IPS-18c (cell line): ENCODE results near the gene CHRD.

Source experiments
- H3K4me3 ChIP-seq: 2 replicates; pipeline ENCODE4 v1.7.0; 2013; ENCODE audit warnings: low read depth, mild to moderate bottlenecking, low read length, moderate library complexity; ENCODE audit not compliant: insufficient read depth
- H3K9me3 ChIP-seq: one replicate; pipeline ENCODE4 v1.6.1; 2013; ENCODE audit warnings: mild to moderate bottlenecking, low read length, moderate library complexity; ENCODE audit not compliant: control insufficient read depth, insufficient read depth

Gene CHRD

DNA sequence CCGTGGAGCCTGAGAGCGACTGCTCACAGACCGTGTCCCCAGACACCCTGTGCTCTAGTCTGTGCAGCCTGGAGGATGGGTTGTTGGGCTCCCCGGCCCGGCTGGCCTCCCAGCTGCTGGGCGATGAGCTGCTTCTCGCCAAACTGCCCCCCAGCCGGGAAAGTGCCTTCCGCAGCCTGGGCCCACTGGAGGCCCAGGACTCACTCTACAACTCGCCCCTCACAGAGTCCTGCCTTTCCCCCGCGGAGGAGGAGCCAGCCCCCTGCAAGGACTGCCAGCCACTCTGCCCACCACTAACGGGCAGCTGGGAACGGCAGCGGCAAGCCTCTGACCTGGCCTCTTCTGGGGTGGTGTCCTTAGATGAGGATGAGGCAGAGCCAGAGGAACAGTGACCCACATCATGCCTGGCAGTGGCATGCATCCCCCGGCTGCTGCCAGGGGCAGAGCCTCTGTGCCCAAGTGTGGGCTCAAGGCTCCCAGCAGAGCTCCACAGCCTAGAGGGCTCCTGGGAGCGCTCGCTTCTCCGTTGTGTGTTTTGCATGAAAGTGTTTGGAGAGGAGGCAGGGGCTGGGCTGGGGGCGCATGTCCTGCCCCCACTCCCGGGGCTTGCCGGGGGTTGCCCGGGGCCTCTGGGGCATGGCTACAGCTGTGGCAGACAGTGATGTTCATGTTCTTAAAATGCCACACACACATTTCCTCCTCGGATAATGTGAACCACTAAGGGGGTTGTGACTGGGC is 35.1 kb upstream of the CHRD start:
- no peaks in the 10 kb centered on the region for H3K9me3 ChIP-seq

DNA sequence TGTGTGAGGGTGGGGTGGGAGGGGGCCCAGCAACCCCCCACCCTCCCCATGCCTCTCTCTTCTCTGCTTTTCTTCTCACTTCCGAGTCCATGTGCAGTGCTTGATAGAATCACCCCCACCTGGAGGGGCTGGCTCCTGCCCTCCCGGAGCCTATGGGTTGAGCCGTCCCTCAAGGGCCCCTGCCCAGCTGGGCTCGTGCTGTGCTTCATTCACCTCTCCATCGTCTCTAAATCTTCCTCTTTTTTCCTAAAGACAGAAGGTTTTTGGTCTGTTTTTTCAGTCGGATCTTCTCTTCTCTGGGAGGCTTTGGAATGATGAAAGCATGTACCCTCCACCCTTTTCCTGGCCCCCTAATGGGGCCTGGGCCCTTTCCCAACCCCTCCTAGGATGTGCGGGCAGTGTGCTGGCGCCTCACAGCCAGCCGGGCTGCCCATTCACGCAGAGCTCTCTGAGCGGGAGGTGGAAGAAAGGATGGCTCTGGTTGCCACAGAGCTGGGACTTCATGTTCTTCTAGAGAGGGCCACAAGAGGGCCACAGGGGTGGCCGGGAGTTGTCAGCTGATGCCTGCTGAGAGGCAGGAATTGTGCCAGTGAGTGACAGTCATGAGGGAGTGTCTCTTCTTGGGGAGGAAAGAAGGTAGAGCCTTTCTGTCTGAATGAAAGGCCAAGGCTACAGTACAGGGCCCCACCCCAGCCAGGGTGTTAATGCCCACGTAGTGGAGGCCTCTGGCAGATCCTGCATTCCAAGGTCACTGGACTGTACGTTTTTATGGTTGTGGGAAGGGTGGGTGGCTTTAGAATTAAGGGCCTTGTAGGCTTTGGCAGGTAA is 34.3 kb upstream of the CHRD start:
- H3K9me3 ChIP-seq, result no peaks in the 10 kb centered on the region
- H3K4me3 ChIP-seq, result no peak overlapping the region

More for the DNA sequence above, 35.1 kb upstream of the CHRD start:
- H3K4me3 ChIP-seq, result no peak overlapping the region; the same call in 1 of the 2 replicates

GRCh38 chr3:184346480-184347190 is 33.2 kb upstream of the CHRD start:
- H3K9me3 ChIP-seq, result no peaks in the 10 kb centered on the region

DNA sequence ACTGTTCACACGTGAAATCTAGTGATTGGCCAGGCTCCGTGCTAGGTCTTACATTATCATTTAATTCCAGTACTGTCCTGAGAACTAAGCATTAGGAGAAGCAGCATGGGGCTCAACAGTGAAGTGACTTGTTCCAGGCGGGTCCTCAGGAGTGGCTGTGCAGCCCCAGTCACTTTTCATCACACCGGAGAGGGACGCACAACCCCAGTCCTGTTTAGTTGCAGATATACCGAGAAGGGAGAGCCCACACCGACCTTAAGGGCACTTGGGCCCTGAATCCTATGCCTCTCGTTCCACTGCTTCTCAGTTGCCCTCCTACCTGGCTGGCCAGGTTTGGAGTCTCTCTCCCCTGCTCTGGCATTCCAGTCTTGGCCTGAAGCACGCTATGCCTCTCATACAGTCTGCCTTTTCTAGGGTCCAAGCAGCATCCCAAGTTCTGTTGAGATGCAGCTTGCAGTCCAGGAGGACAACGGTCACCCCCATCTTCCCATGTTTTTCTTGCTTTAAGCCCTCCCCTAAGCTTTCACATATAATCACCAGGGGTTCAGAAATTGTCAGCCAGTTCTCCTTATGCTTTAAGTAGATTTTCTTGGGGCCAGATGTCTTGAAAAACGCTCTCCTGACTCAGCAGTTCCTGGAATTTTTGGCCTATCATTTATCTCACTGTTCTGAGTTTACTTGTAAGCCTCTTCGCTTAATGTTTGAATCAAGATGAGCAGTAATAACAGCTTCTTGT is 32.4 kb upstream of the CHRD start:
- no peaks in the 10 kb centered on the region for H3K9me3 ChIP-seq
- H3K4me3 ChIP-seq, result no peak overlapping the region

More at GRCh38 chr3:184346480-184347190, 33.2 kb upstream of the CHRD start:
- H3K4me3 ChIP-seq, result no peak overlapping the region

DNA sequence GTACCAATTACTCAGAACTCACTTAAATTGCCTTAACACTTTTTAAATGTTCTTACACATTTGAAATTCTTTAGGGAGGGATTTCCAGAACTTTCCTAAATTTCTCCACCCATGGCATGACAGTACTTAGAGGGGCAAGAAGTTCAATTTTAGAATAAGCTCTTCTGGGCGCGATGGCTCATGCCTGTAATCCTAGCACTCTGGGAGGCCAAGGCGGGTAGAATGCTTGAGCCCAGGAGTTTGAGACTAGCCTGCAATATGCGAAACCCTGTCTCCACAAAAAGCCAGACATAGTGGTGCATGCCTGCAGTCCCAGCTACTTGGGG is 31.8 kb upstream of the CHRD start:
- no peaks in the 10 kb centered on the region for H3K9me3 ChIP-seq
- H3K4me3 ChIP-seq, result no peak overlapping the region

DNA sequence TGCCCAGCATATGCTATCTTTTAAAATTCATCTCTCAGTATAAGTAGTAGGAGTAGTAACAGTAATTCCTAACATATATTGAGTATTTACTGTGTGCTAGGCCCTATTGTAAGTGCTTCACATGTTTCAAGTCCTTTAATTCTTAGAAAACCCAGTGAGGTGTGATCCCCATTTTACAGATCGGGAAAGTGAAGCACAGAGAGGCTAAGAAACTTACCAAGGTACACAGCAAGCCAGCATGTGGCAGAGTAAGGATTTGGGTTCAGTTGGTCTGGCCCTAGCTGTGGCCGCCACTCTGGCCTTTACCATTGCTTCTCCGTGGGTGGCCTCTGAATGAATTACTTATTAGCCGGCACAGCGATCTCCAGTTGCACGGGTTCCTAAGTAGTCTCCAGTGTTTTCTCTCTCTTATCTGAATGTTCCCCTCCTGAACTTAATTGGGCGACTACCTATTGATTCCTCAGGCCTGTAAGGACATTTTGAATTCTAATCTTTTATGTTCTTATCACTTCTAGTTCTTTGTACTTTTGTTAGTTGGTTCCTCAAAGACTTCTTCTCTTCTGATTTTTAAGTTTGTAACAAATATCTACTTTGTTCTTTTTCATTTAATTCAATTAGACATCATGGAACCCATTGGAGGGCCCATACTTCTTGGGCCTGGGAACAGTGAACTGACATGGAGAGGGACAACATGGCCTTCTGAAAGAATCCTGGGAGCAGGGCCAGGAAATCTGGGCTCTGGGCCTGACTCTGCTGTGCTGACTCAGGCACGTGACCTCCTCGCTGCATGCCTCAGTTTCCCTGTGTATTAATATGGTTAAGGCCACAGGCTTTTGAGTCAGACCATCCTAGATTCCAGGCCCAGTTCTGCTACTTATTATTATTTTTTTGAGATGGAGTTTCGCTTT is 30.0 kb upstream of the CHRD start:
- no peak overlapping the region for H3K4me3 ChIP-seq
- H3K9me3 ChIP-seq, result no peaks in the 10 kb centered on the region

GRCh38 chr3:184350618-184351017 is 29.2 kb upstream of the CHRD start:
- H3K4me3 ChIP-seq, result no peak overlapping the region
- no peaks in the 10 kb centered on the region for H3K9me3 ChIP-seq

- Histone ChIP-seq H3K9me3 (no peaks in the 10 kb centered on the region), H3K4me3 (no peak overlapping the region)
These were observed 28.2 kb upstream of the CHRD start for GRCh38 chr3:184351511-184352148.

DNA sequence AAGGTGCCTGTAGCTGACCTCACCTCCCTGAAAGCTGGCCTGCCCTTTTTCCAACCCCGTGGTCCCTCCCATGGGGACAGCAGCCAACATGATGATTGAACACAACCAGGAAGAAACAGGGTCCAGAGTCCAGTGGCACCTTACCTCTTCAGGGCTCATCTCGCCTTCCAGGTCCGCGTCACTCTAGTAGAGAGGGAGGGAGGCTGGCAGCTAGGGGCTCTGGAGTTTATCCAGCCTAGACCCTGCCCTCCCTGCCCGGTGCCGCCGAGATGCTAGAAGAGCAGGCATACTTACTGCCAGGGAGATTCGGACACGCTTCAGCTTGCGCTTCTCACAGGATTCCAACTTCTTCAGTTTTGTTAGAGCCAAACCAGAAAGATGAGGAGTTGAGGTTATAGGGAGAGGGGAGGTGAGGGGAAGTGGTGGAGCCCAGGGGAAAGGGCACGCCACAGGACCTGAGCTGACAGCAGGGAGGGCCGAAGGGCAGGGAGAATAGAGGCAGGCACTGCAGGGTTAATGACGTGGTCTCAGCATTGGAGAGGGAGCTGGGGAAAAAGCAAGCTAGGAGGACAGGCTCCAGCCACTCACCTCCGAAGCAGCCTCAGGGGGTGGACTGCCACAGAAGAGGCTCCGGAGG is 27.6 kb upstream of the CHRD start:
- Histone ChIP-seq H3K4me3 (no peak overlapping the region), H3K9me3 (no peaks in the 10 kb centered on the region)

- no peak overlapping the region for H3K4me3 ChIP-seq
- H3K9me3 ChIP-seq, result no peaks in the 10 kb centered on the region
These were observed 26.8 kb upstream of the CHRD start for GRCh38 chr3:184352897-184353545.

DNA sequence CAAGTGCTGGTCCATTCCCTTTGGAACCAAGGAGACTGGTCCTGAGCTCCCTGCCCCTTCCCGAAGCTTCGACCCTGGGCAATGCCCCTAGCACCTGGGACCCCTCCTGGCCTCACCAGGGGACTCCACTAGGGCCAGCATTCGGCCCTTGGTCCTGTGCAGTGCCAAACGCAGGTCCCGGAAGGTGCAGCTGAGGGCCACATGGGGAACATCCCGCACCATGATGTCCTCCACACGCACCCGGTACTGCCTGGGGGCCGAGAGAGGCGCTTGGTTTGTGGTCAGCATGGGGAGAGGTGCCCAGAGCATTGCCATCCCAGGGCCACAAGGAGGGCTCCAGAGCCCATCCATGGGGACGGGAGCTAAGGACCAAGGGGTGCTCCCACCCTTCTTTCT is 26.3 kb upstream of the CHRD start:
- Histone ChIP-seq H3K4me3 (no peak overlapping the region), H3K9me3 (no peaks in the 10 kb centered on the region)

DNA sequence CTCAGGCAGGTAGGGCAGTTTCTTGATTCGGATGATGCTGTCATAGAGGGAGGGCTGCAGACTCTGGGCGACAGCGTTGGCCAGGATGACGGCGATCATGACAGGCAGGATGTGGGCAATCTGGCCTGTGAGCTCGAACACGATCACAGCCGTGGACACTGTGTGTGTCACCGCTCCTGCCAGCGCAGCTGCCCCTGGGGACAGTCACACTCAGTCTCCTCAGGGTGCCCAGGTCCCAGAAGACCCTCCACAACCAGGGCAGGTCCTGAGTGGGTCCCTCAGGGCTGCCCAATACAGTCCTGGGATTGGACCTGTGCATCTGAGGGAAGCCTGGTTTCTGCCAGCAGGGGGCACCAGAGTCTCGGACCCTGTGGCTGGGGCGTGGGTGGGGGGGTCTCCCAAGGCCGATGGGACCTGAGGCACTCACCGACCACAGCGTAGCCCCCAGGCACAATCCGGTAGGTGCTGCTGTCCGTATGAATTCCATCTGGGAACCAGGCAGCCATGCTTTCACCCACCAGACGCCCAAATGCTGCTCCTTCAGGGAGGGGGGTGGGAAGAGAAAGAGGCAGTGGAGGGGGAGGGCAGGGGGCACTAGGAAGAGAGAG is 25.6 kb upstream of the CHRD start:
- H3K9me3 ChIP-seq, result no peaks in the 10 kb centered on the region
- no peak overlapping the region for H3K4me3 ChIP-seq

GRCh38 chr3:184354754-184355153 is 25.1 kb upstream of the CHRD start:
- H3K4me3 ChIP-seq, result no peak overlapping the region

DNA sequence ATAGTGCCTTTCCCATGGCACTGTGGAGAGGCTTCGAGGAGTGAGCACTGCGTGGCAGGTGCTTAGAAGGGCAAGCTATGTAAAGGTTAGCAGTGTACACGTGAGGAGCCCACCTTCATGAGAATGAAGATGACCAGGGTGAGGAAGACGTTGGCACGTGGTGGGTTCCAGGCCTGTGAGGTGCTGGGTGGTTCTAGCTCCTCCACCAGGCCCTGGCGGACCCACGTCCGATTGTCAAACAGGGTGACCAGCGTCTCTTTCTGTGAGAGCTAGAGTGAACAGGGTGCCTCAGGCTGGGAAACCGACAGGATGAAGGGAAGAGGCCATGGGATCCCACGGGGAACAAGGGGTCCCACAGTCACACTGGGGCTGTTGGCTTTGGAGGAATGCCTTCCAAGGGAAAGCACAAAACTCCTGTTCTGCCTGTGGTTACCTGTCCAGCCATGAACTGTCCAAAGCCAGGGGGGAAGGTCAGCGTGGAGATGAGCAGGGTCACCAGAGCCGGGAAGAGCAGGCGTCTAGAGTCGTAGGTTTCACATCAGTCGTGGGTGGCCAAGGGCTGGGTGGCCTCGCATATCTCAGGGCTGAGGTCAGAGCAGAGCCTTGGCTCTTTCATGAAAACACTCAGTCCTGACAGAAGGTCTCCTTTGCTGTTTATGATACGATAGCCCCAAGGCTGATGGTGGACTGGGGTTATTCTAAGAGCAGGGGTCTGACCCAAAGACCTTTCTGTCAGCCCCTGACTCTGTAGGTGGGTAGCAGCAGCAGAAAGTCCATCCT is 24.4 kb upstream of the CHRD start:
- no peaks in the 10 kb centered on the region for H3K9me3 ChIP-seq
- H3K4me3 ChIP-seq, result no peak overlapping the region

More at GRCh38 chr3:184354754-184355153, 25.1 kb upstream of the CHRD start:
- no peaks in the 10 kb centered on the region for H3K9me3 ChIP-seq
